Right atrium auricular region (tissue), 2 donors: ENCODE measurements around the gene PPP6R1. TPM values are rescaled to one million over a fixed set of nuclear protein-coding genes. Genes with fewer than 3 reads are reported as not detected.

Experiments
- DNase-seq: peaks from one replicate; pipeline ENCODE4 v3.0.0-alpha.2; 2019; ENCODE audit warnings: low spot score
- H3K27ac ChIP-seq, 2 donors: fragments of 200-600 bp; sonication (generic); 1 replicate in 1 of 2; 2 replicates in 1 of 2; pipeline ENCODE4 v1.5.1; 2016 to 2019
- H3K27me3 ChIP-seq, 2 donors: fragments of 200-600 bp; sonication (generic); one replicate each; pipeline versions ENCODE4 v1.5.1 to v1.6.0; 2017 to 2019
- H3K36me3 ChIP-seq: fragments of 200-600 bp; sonication (generic); one replicate; pipeline ENCODE4 v1.5.1; 2016
- H3K4me1 ChIP-seq, 2 donors: fragments of 200-600 bp; sonication (generic); one replicate each; pipeline versions ENCODE4 v1.5.1 to v1.6.0; 2017 to 2019
- H3K4me3 ChIP-seq, 2 donors: fragments of 200-600 bp; sonication (generic); 1 replicate in 1 of 2; 2 replicates in 1 of 2; pipeline ENCODE4 v1.5.1; 2017 to 2019; ENCODE audit warnings: mild to moderate bottlenecking in 1 of 2, moderate library complexity in 1 of 2
- H3K9me3 ChIP-seq, 2 donors: fragments of 200-600 bp; sonication (generic); one replicate each; pipeline ENCODE4 v1.5.1; 2019
- CTCF ChIP-seq, 2 donors: fragments of 200-600 bp; sonication (generic); IDR thresholded peaks; one replicate each; pipeline ENCODE4 v1.5.1; 2019; ENCODE audit warnings: antibody characterized with exemption in 2 of 2
- total RNA-seq, 2 donors: library from RNA; depleted of rRNA; stranded (reverse); fragments of >200 nt; gene quantifications; one replicate each; pipeline ENCODE4 v1.1.0, GENCODE V29; 2016

PPP6R1 gene
- total RNA-seq, 2 donors from 2014 or later = 28.7 to 35.5 TPM

DNA sequence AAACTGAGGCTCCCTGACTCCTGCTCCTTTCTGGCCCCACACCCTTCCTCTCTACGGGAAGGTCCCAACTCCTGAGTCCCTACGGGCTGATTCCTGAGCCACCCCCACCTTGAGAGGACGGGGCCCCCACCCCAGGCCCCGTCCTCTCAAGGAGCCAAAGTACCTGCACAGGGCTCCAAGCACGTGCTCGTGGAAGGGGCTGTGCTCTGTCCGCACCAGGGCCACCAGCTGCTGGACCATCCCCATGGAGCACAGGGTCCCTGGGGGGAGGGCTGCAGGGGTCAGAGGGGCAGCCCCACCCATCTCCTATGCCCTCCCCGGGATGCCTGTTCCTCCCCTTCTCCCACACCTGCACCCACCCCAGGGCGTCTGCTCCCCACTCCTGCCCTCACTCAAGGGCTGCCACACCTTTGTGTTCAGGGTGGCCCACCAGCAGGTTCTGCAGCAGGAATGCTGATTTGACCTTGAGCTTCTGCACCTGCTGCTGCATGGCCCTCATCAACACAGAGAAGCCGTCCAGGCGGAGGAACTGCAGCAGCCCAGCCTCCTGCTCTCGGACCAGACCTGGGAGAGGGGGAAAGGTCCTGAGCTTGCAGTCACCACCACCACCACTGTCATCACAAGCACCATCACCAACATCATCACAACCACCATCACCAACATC, 7.0 kb upstream of the PPP6R1 start:
- no peaks in the 10 kb centered on the region for H3K9me3 ChIP-seq
- DNase-seq = no peak

DNA sequence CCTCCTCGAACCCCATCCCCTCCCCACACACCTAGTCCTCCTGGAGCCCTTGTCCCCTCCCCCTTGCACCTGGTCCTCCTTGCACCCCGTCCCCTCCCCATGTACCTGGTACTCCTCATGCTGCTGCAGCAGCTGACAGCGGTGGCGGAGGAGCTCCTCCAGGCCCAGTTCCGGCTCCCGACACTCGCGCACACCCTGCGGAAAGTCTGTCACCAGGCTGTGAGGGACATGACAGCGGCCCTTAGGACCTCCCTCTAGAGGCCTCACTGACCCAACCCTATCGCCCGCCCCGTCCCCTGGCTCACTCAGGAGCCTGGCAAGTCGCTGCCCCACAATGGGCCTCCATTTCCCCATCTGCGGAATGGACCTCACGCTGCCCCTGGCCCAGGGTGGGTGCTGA, 6.4 kb upstream of the PPP6R1 start:
- H3K9me3 ChIP-seq = no peaks in the 10 kb centered on the region
- H3K4me1 ChIP-seq = no peaks in the 10 kb centered on the region
- H3K36me3 ChIP-seq = no peaks in the 10 kb centered on the region
- TF ChIP-seq CTCF (IDR thresholded peaks at IDR 0.05) = no peak
- no peaks in the 10 kb centered on the region for H3K27me3 ChIP-seq
- no peak overlapping the region for H3K27ac ChIP-seq
- no peak for DNase-seq
- no peak overlapping the region for H3K4me3 ChIP-seq

More for the DNA sequence above, 7.0 kb upstream of the PPP6R1 start:
- Histone ChIP-seq H3K27ac (no peak overlapping the region), H3K27me3 (no peaks in the 10 kb centered on the region), H3K4me3 (no peak overlapping the region), H3K4me1 (no peaks in the 10 kb centered on the region), H3K36me3 (no peaks in the 10 kb centered on the region)
- TF ChIP-seq CTCF (IDR thresholded peaks at IDR 0.05) = no peak

DNA sequence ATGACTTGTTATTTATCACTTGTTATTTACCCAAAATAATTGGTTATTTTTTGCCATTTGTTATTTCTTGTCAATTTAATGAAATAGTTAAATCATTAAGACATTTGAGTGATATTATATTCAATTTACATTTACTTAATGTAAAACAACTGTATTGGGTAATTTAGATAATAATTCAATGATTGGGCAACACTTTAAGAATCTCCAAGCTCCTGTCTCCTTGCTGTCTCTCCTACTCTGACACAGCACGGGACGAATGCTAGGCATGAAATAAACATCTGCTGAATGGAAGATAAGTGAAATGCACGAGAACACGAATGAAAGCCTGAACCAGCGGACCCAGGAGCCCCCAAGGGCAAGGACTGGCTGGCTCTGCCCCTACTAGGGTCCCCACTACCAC, 5.7 kb upstream of the PPP6R1 start:
- no peaks in the 10 kb centered on the region for H3K36me3 ChIP-seq
- H3K9me3 ChIP-seq = no peaks in the 10 kb centered on the region
- H3K4me3 ChIP-seq = no peak overlapping the region
- H3K27ac ChIP-seq = no peak overlapping the region
- peaks cover 0 to 5% of the 10 kb centered on the region in 2 donors for H3K4me1 ChIP-seq
- H3K27me3 ChIP-seq = no peaks in the 10 kb centered on the region
- no peak for TF ChIP-seq CTCF (IDR thresholded peaks at IDR 0.05)
- DNase-seq = no peak

DNA sequence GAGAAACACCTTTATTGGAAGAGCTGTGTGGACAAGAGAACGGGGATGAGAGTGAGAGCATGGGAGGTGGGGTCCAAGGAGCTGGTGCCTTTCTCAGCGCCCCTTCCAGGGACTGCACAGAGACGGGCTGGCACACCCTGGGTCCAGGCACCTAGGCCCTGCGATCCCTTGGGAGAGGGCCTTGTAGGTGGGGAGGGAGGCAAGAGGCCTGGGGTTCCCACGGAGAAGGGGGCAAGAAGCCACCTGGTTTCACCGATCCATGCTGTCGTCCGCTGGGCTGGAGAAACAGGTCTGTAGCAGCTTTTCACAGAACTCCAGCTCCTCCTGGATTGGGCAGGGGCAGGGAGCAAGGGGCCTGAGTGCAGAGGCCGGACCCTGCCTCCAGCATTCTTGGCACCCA, 3.5 kb upstream of the PPP6R1 start:
- Histone ChIP-seq H3K36me3 (no peaks in the 10 kb centered on the region), H3K9me3 (no peaks in the 10 kb centered on the region), H3K27me3 (no peaks in the 10 kb centered on the region), H3K4me3 (no peak overlapping the region), H3K27ac (no peak overlapping the region), H3K4me1 (peaks cover 3 to 15% of the 10 kb centered on the region in 2 donors)
- no peak for TF ChIP-seq CTCF (IDR thresholded peaks at IDR 0.05)
- no peak for DNase-seq

GRCh38 chr19:55261671-55262126, 2.9 kb upstream of the PPP6R1 start:
- Histone ChIP-seq H3K4me3 (no peak overlapping the region), H3K9me3 (no peaks in the 10 kb centered on the region), H3K27ac (no peak overlapping the region), H3K36me3 (no peaks in the 10 kb centered on the region), H3K27me3 (no peaks in the 10 kb centered on the region), H3K4me1 (peaks cover 3 to 22% of the 10 kb centered on the region in 2 donors)
- no peak for DNase-seq
- no peak for TF ChIP-seq CTCF (IDR thresholded peaks at IDR 0.05)
